Aorta (tissue), 5 donors: ENCODE results near the gene PSMD2. TPM values are rescaled to one million over a fixed set of nuclear protein-coding genes. Genes with fewer than 3 reads are reported as not detected.

ENCODE experiments used
- ATAC-seq: fragments of 200-7000 bp; cut with Tn5 transposase; one replicate; pipeline ENCODE4 v1.9.1; 2022; ENCODE audit warnings: moderate library complexity; ENCODE audit not compliant: low FRiP score
- DNase-seq, 2 donors: peaks; one replicate each; pipeline ENCODE4 v3.0.0-alpha.2; 2020
- H3K27ac ChIP-seq, 2 donors: one replicate each; pipeline ENCODE4 v1.5.1; 2013; ENCODE audit warnings: low read length in 2 of 2, mild to moderate bottlenecking in 2 of 2, moderate library complexity in 2 of 2, control low read depth in 1 of 2, inconsistent platforms in 1 of 2, low read depth in 1 of 2
- H3K27me3 ChIP-seq, 2 donors: one replicate each; pipeline ENCODE4 v1.6.1; 2013; ENCODE audit warnings: control low read depth in 1 of 2, low read length in 1 of 2, mild to moderate bottlenecking in 1 of 2, moderate library complexity in 1 of 2; ENCODE audit not compliant: insufficient read depth in 2 of 2, control insufficient read depth in 1 of 2
- H3K36me3 ChIP-seq, 2 donors: one replicate each; pipeline ENCODE4 v1.6.1; 2013; ENCODE audit warnings: control low read depth in 1 of 2, low read length in 1 of 2, mild to moderate bottlenecking in 1 of 2; ENCODE audit not compliant: insufficient read depth in 2 of 2, control insufficient read depth in 1 of 2
- H3K4me1 ChIP-seq, 2 donors: one replicate each; pipeline ENCODE4 v1.6.1; 2013; ENCODE audit warnings: low read length in 2 of 2, control low read depth in 1 of 2, mild to moderate bottlenecking in 1 of 2, moderate library complexity in 1 of 2; ENCODE audit not compliant: insufficient read depth in 2 of 2, control insufficient read depth in 1 of 2
- H3K4me3 ChIP-seq, 2 donors: one replicate each; pipeline ENCODE4 v1.5.1; 2013; ENCODE audit warnings: low read length in 2 of 2, control low read depth in 1 of 2, mild to moderate bottlenecking in 1 of 2
- H3K9me3 ChIP-seq: one replicate; pipeline ENCODE4 v1.6.1; 2013; ENCODE audit warnings: mild to moderate bottlenecking, low read length; ENCODE audit not compliant: control insufficient read depth
- whole genome bisulfite sequencing, 2 donors: extraction: QIAGEN DNeasy Blood & Tissue Kit; methylation state at CpG; one replicate each; pipeline ENCODE4 v1.1.7; 2013; 5-methylcytosine and 5-hydroxymethylcytosine counted together
- intact Hi-C, 2 donors: fragments of 100-400 bp; cut with DNase I; formaldehyde crosslinking; loops; one replicate each; pipeline versions ENCODE4 v1.14.2 to v1.15.0; 2022
- polyA plus RNA-seq, 2 donors: library from polyadenylated mRNA; stranded (reverse); fragments of 200-250 nt; gene quantifications; one replicate each; pipeline ENCODE4 v1.2.3, GENCODE V29; 2013
- total RNA-seq, 2 donors: library from RNA; stranded (reverse); fragmentation: NEBNext Ultra II Directional; extraction: Animal tissue kit (Norgen Biotek cat#: 25700); gene quantifications; one replicate each; pipeline ENCODE4 v1.2.1, GENCODE V29; 2021
- donor health status: healthy with polysubstance abuse.
- donor health status: Bipolar disorder and iron deficiency.
- donor health status: DM: no; HTN: no; CAD: no.
- donor health status: DM: no; HTN: no; CAD: no.
- donor health status: DM: yes; HTN: yes; CAD: no.

Gene PSMD2
- total and polyA plus RNA-seq, 4 donors = 116 to 143 (median 139) TPM

DNA sequence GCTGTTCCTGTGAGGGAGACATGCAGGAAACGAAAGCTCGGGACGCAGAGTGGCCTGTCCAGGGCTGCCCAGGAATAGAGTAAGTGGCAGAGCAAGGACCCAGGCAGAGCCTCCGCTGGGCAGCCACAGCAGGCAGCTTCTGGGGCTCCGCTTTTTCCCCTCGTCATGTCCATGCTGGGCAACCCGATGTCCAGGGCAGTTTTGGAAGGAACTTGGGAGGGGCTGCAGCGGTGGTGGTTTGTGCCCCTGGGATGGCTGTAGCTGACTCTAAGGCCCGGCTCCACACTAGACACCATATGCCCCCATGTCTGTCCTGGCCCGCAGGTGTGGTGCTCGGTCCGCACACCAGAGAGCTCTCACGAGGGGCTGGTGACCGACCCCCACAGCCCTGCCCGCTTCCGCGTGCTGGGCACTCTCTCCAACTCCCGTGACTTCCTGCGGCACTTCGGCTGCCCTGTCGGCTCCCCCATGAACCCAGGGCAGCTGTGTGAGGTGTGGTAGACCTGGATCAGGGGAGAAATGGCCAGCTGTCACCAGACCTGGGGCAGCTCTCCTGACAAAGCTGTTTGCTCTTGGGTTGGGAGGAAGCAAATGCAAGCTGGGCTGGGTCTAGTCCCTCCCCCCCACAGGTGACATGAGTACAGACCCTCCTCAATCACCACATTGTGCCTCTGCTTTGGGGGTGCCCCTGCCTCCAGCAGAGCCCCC is 7.1 kb upstream of the PSMD2 start:
- Histone ChIP-seq H3K4me3 (no peak overlapping the region), H3K36me3 (no peaks in the 10 kb centered on the region), H3K27ac (no peak overlapping the region), H3K27me3 (no peaks in the 10 kb centered on the region), H3K9me3 (no peaks in the 10 kb centered on the region), H3K4me1 (no peaks in the 10 kb centered on the region)
- WGBS, 2 donors = 92 to 93% methylated on average over 21 of the region's 21 CpGs
- intact Hi-C loops = no loop called here
- DNase-seq = no peak
- no peak for ATAC-seq

DNA sequence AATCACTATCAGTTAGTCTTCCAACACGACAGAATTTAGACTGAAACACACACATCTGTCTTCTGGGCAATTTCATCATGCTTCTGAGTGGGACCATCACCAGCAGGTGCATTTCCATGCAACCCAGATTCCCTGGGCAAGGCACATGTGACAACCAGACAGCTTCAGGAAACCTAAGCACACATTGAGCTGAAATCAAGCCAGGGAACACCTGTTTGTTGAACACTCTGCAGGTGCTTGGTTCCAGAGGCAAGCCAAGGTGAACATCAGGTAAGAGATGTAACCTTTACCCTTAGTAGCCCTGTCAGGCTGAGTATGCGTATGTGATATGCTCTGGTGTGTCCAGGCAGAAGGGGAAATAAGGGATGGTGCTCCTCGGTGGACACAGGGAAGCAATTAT is 3.3 kb upstream of the PSMD2 start:
- H3K9me3 ChIP-seq = no peaks in the 10 kb centered on the region
- 59 to 61% methylated on average over 3 of the region's 3 CpGs for WGBS, 2 donors
- H3K27me3 ChIP-seq = no peaks in the 10 kb centered on the region
- no peak overlapping the region for H3K27ac ChIP-seq
- H3K4me3 ChIP-seq = no peak overlapping the region
- ATAC-seq (no peak), DNase-seq (peak in 1 of 2 donors; percentile 5)
- H3K36me3 ChIP-seq = no peaks in the 10 kb centered on the region
- H3K4me1 ChIP-seq = peaks cover 0 to 1% of the 10 kb centered on the region in 2 donors
- intact Hi-C loops = loop anchor here (5.0 kb wide), 3 partner anchors 33 to 108 kb away; partner anchors contain the start of genes ABCF3 (in 1 of the 2), ALG3 (in 1 of the 2), CAMK2N2 (in 1 of the 2) and EEF1AKMT4 (in 1 of the 2)

DNA sequence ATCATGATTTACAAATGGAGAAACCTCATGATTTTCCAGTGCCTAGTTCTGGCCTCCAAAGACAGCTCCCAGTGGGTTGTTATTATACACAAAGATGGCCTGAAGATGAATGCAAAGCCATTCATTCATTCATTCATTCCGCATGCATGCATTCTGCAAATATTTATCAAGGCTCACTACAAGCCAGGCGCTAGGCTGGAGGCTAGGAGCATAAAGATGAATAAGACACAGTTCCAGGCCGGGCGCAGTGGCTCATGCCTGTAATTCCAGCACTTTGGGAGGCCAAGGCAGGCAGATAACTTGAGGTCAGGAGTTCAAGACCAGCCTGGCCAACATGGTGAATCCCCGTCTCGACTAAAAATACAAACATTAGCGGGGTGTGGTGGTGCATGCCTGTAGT is 2.4 kb upstream of the PSMD2 start:
- DNase-seq (peak in 1 of 2 donors; percentile 12), ATAC-seq (no peak)
- intact Hi-C loops = loop anchor here (5.0 kb wide), 3 partner anchors 34 to 109 kb away; partner anchors contain the start of genes ABCF3 (in 1 of the 2), ALG3 (in 1 of the 2), CAMK2N2 (in 1 of the 2) and EEF1AKMT4 (in 1 of the 2)
- Histone ChIP-seq H3K4me3 (no peak overlapping the region), H3K36me3 (peaks cover 0 to under 1% of the 10 kb centered on the region in 2 donors), H3K4me1 (peaks cover 0 to 1% of the 10 kb centered on the region in 2 donors), H3K27ac (no peak overlapping the region), H3K9me3 (no peaks in the 10 kb centered on the region), H3K27me3 (no peaks in the 10 kb centered on the region)
- 74 to 87% methylated on average over 7 of the region's 7 CpGs for WGBS, 2 donors

DNA sequence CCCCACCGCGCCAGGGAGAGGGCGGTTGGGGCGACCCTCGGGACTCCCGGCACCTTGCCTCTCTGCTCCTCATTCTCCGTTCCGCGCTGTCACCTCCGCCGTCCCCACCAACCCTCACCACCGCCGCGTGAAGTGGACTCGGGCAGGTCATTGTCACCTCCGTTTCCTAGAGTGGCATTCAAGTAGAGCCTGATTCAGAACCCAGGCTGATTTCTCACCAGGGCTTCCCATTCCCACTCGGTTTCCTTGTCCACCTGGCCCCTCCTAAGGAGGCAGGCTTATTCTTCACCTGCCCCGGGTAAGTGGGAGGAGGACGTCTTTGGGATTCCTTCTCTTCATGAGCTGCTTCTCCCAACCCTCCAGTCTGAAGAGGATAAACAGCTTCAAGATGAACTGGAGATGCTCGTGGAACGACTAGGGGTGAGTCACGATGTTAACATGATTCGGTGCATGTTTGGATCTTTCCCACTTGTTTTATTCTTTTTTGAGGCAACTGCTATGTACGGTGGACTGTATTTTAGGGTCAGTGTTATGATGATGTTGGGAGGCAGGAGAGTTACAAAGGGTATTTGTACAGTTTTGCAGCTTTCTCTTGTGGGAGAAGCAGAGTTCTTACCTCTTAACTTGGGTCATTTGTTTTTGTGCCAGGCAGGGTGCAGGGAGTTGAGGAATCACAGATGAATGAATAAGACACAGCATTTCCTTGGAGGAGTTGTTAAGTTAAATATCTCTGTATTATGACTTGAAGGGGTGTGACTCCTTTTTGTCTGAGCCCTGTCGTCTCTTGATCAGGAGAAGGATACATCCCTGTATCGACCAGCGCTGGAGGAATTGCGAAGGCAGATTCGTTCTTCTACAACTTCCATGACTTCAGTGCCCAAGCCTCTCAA is 692 bp downstream of the PSMD2 start:
- 16 to 17% methylated on average over 25 to 29 of the region's 29 CpGs for WGBS, 2 donors
- ATAC-seq = no peak
- no peaks in the 10 kb centered on the region for H3K9me3 ChIP-seq
- peak overlapping the region; percentile 65 to 74 for H3K4me3 ChIP-seq
- H3K4me1 ChIP-seq = peaks cover 0 to 1% of the 10 kb centered on the region in 2 donors
- peak overlapping the region in 1 of 2 donors; percentile 22 for H3K27ac ChIP-seq
- intact Hi-C loops = loop anchor here (5.0 kb wide), 3 partner anchors 37 to 112 kb away; partner anchors contain the start of genes ABCF3 (in 1 of the 2), ALG3 (in 1 of the 2), CAMK2N2 (in 1 of the 2) and EEF1AKMT4 (in 1 of the 2)
- peaks cover 0 to 12% of the 10 kb centered on the region in 2 donors for H3K36me3 ChIP-seq
- no peaks in the 10 kb centered on the region for H3K27me3 ChIP-seq
- peak in 1 of 2 donors; percentile 4 for DNase-seq

DNA sequence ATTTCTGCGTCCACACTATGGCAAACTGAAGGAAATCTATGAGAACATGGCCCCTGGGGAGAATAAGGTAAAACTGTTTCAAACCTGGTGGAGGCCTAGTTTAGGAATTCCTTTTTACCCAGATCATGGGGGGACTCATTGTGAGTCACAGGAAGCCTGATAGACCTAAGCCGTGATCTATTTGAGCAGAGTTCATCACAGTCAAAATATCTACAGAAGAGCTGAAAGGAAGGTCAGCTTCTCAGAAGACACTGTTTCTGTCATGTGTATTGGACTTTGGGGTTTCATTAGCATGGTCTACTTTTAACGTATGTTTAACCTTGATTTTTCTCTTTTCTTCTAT is 1.3 kb downstream of the PSMD2 start:
- no peak overlapping the region for H3K27ac ChIP-seq
- H3K27me3 ChIP-seq = no peaks in the 10 kb centered on the region
- H3K36me3 ChIP-seq = peaks cover 0 to 12% of the 10 kb centered on the region in 2 donors
- 62 to 69% methylated on average over 3 of the region's 3 CpGs for WGBS, 2 donors
- ATAC-seq = no peak
- H3K9me3 ChIP-seq = no peaks in the 10 kb centered on the region
- no peak for DNase-seq
- no peak overlapping the region for H3K4me3 ChIP-seq
- intact Hi-C loops = no loop called here
- H3K4me1 ChIP-seq = peaks cover 0 to 1% of the 10 kb centered on the region in 2 donors

DNA sequence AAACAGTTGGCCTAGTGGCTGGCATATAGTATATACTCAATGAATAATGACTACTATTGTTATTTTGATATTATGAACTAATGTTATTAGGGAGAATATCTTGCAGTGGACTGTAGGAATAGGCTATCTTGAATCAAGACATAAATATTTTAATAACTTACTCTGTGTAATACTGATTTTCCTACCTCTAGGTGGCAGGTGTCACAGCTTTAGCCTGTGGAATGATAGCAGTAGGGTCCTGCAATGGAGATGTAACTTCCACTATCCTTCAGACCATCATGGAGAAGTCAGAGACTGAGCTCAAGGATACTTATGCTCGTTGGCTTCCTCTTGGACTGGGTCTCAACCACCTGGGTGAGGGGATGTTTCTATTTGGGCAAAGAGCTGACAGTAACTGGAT is 6.5 kb downstream of the PSMD2 start:
- intact Hi-C loops = no loop called here
- Histone ChIP-seq H3K27ac (no peak overlapping the region), H3K9me3 (no peaks in the 10 kb centered on the region), H3K36me3 (peaks cover 10 to 29% of the 10 kb centered on the region in 2 donors), H3K27me3 (no peaks in the 10 kb centered on the region), H3K4me3 (no peak overlapping the region), H3K4me1 (no peaks in the 10 kb centered on the region)
- ATAC-seq = no peak
- 57 to 66% methylated on average over 1 of the region's 1 CpG for WGBS, 2 donors
- DNase-seq = no peak

DNA sequence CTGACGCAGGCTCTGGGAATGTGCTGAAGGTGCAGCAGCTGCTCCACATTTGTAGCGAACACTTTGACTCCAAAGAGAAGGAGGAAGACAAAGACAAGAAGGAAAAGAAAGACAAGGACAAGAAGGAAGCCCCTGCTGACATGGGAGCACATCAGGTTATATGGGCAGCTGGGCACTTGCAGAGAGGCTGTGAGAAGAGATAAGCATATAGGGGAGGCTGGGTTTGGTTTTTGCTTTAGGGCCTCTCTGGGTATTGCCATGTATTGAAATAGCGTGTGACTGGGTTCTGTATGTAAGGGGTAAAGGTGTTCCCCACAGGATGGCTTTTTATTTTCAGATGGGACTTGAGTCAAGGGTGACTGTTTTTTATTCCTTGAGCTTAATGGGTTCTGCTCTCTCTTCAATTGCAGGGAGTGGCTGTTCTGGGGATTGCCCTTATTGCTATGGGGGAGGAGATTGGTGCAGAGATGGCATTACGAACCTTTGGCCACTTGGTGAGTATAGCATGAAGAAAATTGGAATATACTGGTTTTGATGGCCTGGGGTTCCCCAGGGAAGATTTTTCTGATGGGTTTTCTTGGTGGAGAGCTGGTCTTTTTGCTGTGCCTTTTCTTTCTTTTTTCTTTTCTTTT is 7.4 kb downstream of the PSMD2 start:
- intact Hi-C loops = no loop called here
- H3K4me3 ChIP-seq = no peak overlapping the region
- ATAC-seq = no peak
- no peak overlapping the region for H3K27ac ChIP-seq
- no peaks in the 10 kb centered on the region for H3K27me3 ChIP-seq
- WGBS, 2 donors = 90% methylated on average over 4 of the region's 4 CpGs
- H3K36me3 ChIP-seq = peaks cover 10 to 29% of the 10 kb centered on the region in 2 donors
- no peak for DNase-seq
- no peaks in the 10 kb centered on the region for H3K4me1 ChIP-seq
- no peaks in the 10 kb centered on the region for H3K9me3 ChIP-seq

DNA sequence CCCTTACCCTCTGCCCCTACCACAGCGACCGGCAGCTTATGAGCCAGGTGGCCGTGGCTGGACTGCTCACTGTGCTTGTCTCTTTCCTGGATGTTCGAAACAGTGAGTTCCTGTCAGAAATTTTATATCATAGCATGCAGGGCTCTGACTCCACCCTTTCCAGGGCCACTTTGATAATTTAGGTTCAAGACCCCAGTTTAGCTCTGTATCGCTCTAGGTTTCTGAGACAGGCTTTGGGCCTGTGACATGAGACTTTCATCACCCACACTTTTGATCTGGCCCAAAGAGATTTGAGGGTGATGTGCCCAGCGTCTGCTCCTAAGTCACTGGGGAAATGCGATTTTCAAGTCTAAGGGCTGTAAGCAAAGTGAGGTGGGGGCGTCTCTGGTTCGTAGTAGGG is 8.9 kb downstream of the PSMD2 start:
- WGBS, 2 donors = 94 to 95% methylated on average over 9 of the region's 9 CpGs
- peak in 1 of 2 donors; percentile 17 for DNase-seq
- peaks cover 10 to 22% of the 10 kb centered on the region in 2 donors for H3K36me3 ChIP-seq
- intact Hi-C loops = no loop called here
- H3K27ac ChIP-seq = no peak overlapping the region
- no peaks in the 10 kb centered on the region for H3K27me3 ChIP-seq
- H3K4me3 ChIP-seq = no peak overlapping the region
- no peaks in the 10 kb centered on the region for H3K4me1 ChIP-seq
- ATAC-seq = no peak
- H3K9me3 ChIP-seq = no peaks in the 10 kb centered on the region
